HEK293 (cell line): Measurements from ENCODE around the gene SLC25A26.

Experiments used
- CTCF ChIA-PET: fragments of 350-600 bp; formaldehyde crosslinking; extraction: SDS; loops from one replicate; lab custom pipeline; 2021; ENCODE audit warnings: antibody characterized with exemption; lab: Yijun Ruan, JAX
- POLR2A ChIA-PET: fragments of 300-600 bp; formaldehyde crosslinking; extraction: SDS; loops from one replicate; lab custom pipeline; 2020; ENCODE audit warnings: antibody characterized with exemption, inconsistent platforms; lab: Yijun Ruan, JAX
- H3K27ac ChIP-seq: fragments of 200-500 bp; sonication (Bioruptor generic); 2 replicates; pipeline ENCODE4 v1.5.1; 2014; ENCODE audit warnings: low read depth, low read length, control low read depth, inconsistent platforms; ENCODE audit errors: extremely low read depth
- H3K36me3 ChIP-seq, 2 experiments: fragments of 200-500 bp in 1 of 2; sonication (Bioruptor generic) in 1 of 2; 1 replicate in 1 of 2; 2 replicates in 1 of 2; pipeline ENCODE4 v1.5.1; 2014 to 2017; ENCODE audit warnings: inconsistent platforms in 2 of 2, low read length in 2 of 2; ENCODE audit not compliant: control insufficient read depth in 2 of 2, insufficient read depth in 1 of 2
- H3K4me1 ChIP-seq: fragments of 200-500 bp; sonication (Bioruptor generic); 2 replicates; pipeline ENCODE4 v1.5.1; 2014; ENCODE audit warnings: mild to moderate bottlenecking, low read length, inconsistent platforms; ENCODE audit not compliant: control insufficient read depth, insufficient read depth
- H3K4me3 ChIP-seq: 2 replicates; pipeline ENCODE4 v1.5.1; 2011; ENCODE audit warnings: low read depth, mild to moderate bottlenecking, control low read depth, low read length, moderate library complexity
- H3K9me3 ChIP-seq: fragments of 200-500 bp; sonication (Bioruptor generic); 2 replicates; pipeline ENCODE4 v1.5.1; 2014; ENCODE audit warnings: low read depth, low read length, inconsistent platforms; ENCODE audit not compliant: control insufficient read depth, insufficient read depth
- HOXD13 ChIP-seq: sonication (generic); formaldehyde crosslinking; IDR thresholded peaks from 2 replicates; pipeline ENCODE4 v1.8.0; 2022; ENCODE audit warnings: missing genetic modification reagents, borderline replicate concordance
- KLF1 ChIP-seq: fragments of 450-650 bp; formaldehyde crosslinking; IDR thresholded peaks from 2 replicates; pipeline ENCODE4 v1.5.1; 2016; ENCODE audit warnings: missing biosample characterization, missing genetic modification characterization
- MEIS1 ChIP-seq: sonication (generic); formaldehyde crosslinking; IDR thresholded peaks from 2 replicates; pipeline ENCODE4 v1.8.1; 2022; ENCODE audit warnings: missing genetic modification reagents, mild to moderate bottlenecking, borderline replicate concordance
- SCRT1 ChIP-seq: fragments of 450-650 bp; formaldehyde crosslinking; IDR thresholded peaks from 2 replicates; pipeline ENCODE4 v1.5.1; 2016; ENCODE audit warnings: missing biosample characterization, missing genetic modification characterization, borderline replicate concordance
- ZFHX2 ChIP-seq: fragments of 450-650 bp; formaldehyde crosslinking; conservative IDR thresholded peaks from 2 replicates; pipeline ENCODE4 v1.5.1; 2016; ENCODE audit warnings: missing biosample characterization, missing genetic modification characterization
- ZNF121 ChIP-seq: fragments of 450-650 bp; formaldehyde crosslinking; IDR thresholded peaks from 2 replicates; pipeline ENCODE4 v1.5.1; 2016; ENCODE audit warnings: missing biosample characterization, missing genetic modification characterization
- ZNF184 ChIP-seq: fragments of 450-650 bp; IDR thresholded peaks from 2 replicates; pipeline ENCODE4 v1.5.1; 2018; ENCODE audit warnings: missing biosample characterization, mild to moderate bottlenecking, missing genetic modification characterization
- ZNF26 ChIP-seq: fragments of 450-650 bp; formaldehyde crosslinking; IDR thresholded peaks from 2 replicates; pipeline ENCODE4 v1.5.1; 2016; ENCODE audit warnings: missing biosample characterization, missing genetic modification characterization
- ZNF266 ChIP-seq: fragments of 450-650 bp; formaldehyde crosslinking; IDR thresholded peaks from 2 replicates; pipeline ENCODE4 v1.5.1; 2016; ENCODE audit warnings: missing biosample characterization, missing genetic modification characterization, low read depth
- ZNF324 ChIP-seq: fragments of 450-650 bp; formaldehyde crosslinking; IDR thresholded peaks from 2 replicates; pipeline ENCODE4 v1.5.1; 2016; ENCODE audit warnings: missing biosample characterization, missing genetic modification characterization
- ZNF350 ChIP-seq: fragments of 450-650 bp; formaldehyde crosslinking; IDR thresholded peaks from 2 replicates; pipeline ENCODE4 v1.5.0; 2017; ENCODE audit warnings: missing biosample characterization, mild to moderate bottlenecking, missing genetic modification characterization
- ZNF37A ChIP-seq: fragments of 450-650 bp; IDR thresholded peaks from 2 replicates; pipeline ENCODE4 v1.5.1; 2018; ENCODE audit warnings: missing biosample characterization, missing genetic modification characterization
- ZNF423 ChIP-seq: fragments of 450-650 bp; formaldehyde crosslinking; IDR thresholded peaks from 2 replicates; pipeline ENCODE4 v1.5.1; 2016; ENCODE audit warnings: missing biosample characterization, missing genetic modification characterization
- ZNF433 ChIP-seq: fragments of 450-650 bp; formaldehyde crosslinking; IDR thresholded peaks from 2 replicates; pipeline ENCODE4 v1.5.1; 2016; ENCODE audit warnings: missing biosample characterization, missing genetic modification characterization, low read depth
- ZNF473 ChIP-seq: fragments of 450-650 bp; formaldehyde crosslinking; IDR thresholded peaks from 2 replicates; pipeline ENCODE4 v1.5.1; 2017; ENCODE audit warnings: missing biosample characterization, missing genetic modification characterization
- ZNF510 ChIP-seq: fragments of 450-650 bp; formaldehyde crosslinking; IDR thresholded peaks from 2 replicates; pipeline ENCODE4 v1.5.1; 2018; ENCODE audit warnings: mild to moderate bottlenecking, missing genetic modification characterization, missing biosample characterization; ENCODE audit not compliant: insufficient replicate concordance
- ZNF518A ChIP-seq: fragments of 450-650 bp; formaldehyde crosslinking; conservative IDR thresholded peaks from 2 replicates; pipeline ENCODE4 v1.5.1; 2016; ENCODE audit warnings: low read depth, missing biosample characterization, missing genetic modification characterization
- ZNF521 ChIP-seq: fragments of 450-650 bp; formaldehyde crosslinking; IDR thresholded peaks from 2 replicates; pipeline ENCODE4 v1.5.1; 2017; ENCODE audit warnings: missing biosample characterization, mild to moderate bottlenecking, missing genetic modification characterization
- ZNF548 ChIP-seq: fragments of 450-650 bp; formaldehyde crosslinking; IDR thresholded peaks from 2 replicates; pipeline ENCODE4 v1.5.1; 2016; ENCODE audit warnings: missing biosample characterization, missing genetic modification characterization
- ZNF654 ChIP-seq: fragments of 450-650 bp; formaldehyde crosslinking; IDR thresholded peaks from 2 replicates; pipeline ENCODE4 v1.5.1; 2016; ENCODE audit warnings: low read depth, missing biosample characterization, missing genetic modification characterization
- ZNF701 ChIP-seq: fragments of 450-650 bp; formaldehyde crosslinking; IDR thresholded peaks from 2 replicates; pipeline ENCODE4 v1.5.1; 2016; ENCODE audit warnings: missing biosample characterization, missing genetic modification characterization
- ZNF830 ChIP-seq: fragments of 450-650 bp; IDR thresholded peaks from 2 replicates; pipeline ENCODE4 v1.5.0; 2018; ENCODE audit warnings: missing biosample characterization, missing genetic modification characterization, low read depth, mild to moderate bottlenecking, moderate library complexity
- TF ChIP-seq, protein P1 (sequence below): fragments of 450-650 bp; formaldehyde crosslinking; IDR thresholded peaks from 2 replicates; pipeline ENCODE4 v1.5.1; 2016; ENCODE audit warnings: missing biosample characterization, missing genetic modification characterization
- TF ChIP-seq, protein P2 (sequence below): fragments of 450-650 bp; formaldehyde crosslinking; IDR thresholded peaks from 2 replicates; pipeline ENCODE4 v1.5.1; 2017; ENCODE audit warnings: missing biosample characterization, missing genetic modification characterization
- TF ChIP-seq, protein P3 (sequence below): fragments of 450-650 bp; formaldehyde crosslinking; IDR thresholded peaks from 2 replicates; pipeline ENCODE4 v1.5.1; 2017; ENCODE audit warnings: missing biosample characterization, missing genetic modification characterization

SLC25A26 gene

DNA sequence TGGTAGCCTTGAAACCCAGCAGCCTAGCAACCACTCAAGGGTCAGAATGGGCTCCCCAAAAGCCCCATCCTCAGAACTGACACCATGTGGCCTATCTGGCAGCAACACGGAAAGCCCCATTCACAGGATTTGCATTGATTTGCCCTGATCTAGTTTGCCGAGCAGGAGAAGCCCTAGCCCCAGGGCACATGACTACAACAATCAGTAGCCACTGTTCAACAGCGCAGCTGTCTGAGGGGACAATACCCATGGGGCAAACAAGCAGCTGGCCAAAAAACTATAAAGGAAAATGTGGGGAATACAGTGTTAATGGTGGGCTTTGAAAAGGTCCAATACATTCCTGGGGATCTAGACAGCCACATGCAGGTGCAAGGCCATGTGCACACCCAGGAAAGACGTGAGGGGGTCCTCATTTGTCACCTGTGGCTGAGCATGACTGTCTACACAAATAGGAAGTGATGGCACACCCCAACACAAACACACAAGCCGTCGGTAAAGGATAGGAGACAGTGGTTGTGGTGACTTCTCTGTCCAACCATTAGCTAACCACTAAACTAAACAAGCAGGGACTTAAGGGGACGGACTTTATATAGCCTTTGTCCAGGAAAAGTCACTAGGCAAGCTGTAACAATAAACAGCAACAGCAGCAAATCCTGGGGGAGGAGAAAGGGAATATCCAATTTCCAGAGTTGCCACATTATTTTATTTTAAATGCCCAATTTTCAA is 166.3 kb downstream of the SLC25A26 start:
- CTCF ChIA-PET = interaction anchor here (0.7 kb wide), 1 partner anchor 10 kb away, joined by 4 read pairs; no protein-coding TSS in a partner anchor
- Histone ChIP-seq H3K36me3 (peaks cover 3 to 69% of the 10 kb centered on the region in 2 experiments; a peak in 2 of 3 replicates), H3K27ac (no peak overlapping the region), H3K9me3 (no peaks in the 10 kb centered on the region), H3K4me1 (no peaks in the 10 kb centered on the region), H3K4me3 (no peak overlapping the region)
- TF ChIP-seq SCRT1 (tag by site-specific recombination) (no peak), ZNF548 (tag by site-specific recombination) (no peak), ZNF701 (tag by site-specific recombination) (no peak), ZNF350 (tag by site-specific recombination) (no peak), ZFHX2 (no peak), ZNF324 (tag by site-specific recombination) (no peak), KLF1 (tag by site-specific recombination) (no peak), ZNF518A (no peak), ZNF266 (tag by site-specific recombination) (no peak), ZNF654 (tag by site-specific recombination) (no peak), ZNF121 (tag by site-specific recombination) (no peak)
- TF ChIP-seq, protein P1, sequence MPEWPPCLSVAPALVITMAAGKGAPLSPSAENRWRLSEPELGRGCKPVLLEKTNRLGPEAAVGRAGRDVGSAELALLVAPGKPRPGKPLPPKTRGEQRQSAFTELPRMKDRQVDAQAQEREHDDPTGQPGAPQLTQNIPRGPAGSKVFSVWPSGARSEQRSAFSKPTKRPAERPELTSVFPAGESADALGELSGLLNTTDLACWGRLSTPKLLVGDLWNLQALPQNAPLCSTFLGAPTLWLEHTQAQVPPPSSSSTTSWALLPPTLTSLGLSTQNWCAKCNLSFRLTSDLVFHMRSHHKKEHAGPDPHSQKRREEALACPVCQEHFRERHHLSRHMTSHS (tag by site-specific recombination) = no peak
- POLR2A ChIA-PET = no interaction called here

DNA sequence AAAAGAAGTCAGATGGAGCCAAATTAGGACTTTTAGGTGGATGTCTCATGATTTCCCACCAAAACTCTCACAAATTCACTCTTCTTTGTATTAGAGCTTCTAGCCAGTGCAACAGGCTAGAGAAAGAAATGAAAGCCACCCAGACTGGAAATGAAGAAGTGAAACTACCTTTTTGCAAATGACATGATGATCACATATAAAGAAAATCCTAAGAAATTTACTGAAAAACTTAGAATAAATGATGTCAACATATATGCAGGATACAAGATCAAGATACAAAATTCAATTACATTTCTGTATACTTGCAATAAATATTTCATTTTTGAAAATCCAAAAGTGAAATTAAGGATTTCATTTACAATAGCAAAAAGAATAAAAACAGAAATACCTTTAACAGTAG is 169.2 kb downstream of the SLC25A26 start:
- no peak for TF ChIP-seq ZNF423
- TF ChIP-seq ZNF26 (tag by site-specific recombination) = no peak
- TF ChIP-seq ZFHX2 = no peak
- TF ChIP-seq, protein P2, sequence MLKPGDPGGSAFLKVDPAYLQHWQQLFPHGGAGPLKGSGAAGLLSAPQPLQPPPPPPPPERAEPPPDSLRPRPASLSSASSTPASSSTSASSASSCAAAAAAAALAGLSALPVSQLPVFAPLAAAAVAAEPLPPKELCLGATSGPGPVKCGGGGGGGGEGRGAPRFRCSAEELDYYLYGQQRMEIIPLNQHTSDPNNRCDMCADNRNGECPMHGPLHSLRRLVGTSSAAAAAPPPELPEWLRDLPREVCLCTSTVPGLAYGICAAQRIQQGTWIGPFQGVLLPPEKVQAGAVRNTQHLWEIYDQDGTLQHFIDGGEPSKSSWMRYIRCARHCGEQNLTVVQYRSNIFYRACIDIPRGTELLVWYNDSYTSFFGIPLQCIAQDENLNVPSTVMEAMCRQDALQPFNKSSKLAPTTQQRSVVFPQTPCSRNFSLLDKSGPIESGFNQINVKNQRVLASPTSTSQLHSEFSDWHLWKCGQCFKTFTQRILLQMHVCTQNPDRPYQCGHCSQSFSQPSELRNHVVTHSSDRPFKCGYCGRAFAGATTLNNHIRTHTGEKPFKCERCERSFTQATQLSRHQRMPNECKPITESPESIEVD = no peak
- TF ChIP-seq, protein P3, sequence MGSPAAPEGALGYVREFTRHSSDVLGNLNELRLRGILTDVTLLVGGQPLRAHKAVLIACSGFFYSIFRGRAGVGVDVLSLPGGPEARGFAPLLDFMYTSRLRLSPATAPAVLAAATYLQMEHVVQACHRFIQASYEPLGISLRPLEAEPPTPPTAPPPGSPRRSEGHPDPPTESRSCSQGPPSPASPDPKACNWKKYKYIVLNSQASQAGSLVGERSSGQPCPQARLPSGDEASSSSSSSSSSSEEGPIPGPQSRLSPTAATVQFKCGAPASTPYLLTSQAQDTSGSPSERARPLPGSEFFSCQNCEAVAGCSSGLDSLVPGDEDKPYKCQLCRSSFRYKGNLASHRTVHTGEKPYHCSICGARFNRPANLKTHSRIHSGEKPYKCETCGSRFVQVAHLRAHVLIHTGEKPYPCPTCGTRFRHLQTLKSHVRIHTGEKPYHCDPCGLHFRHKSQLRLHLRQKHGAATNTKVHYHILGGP (tag by site-specific recombination) = no peak
- no peak for TF ChIP-seq ZNF521 (tag by site-specific recombination)
- no peak for TF ChIP-seq MEIS1 (CRISPR knock-in tag)
- TF ChIP-seq ZNF510 (tag by site-specific recombination) = no peak
- no peak for TF ChIP-seq ZNF184 (tag by site-specific recombination)
- TF ChIP-seq ZNF830 = no peak
- no peak for TF ChIP-seq ZNF473 (tag by site-specific recombination)
- TF ChIP-seq HOXD13 = no peak
- TF ChIP-seq ZNF37A = no peak
- no peak for TF ChIP-seq ZNF433 (tag by site-specific recombination)
- TF ChIP-seq, all 188 proteins: peak for 0
- Histone ChIP-seq H3K36me3 (peaks cover 3 to 68% of the 10 kb centered on the region in 2 experiments; a peak in 2 of 3 replicates), H3K27ac (no peak overlapping the region), H3K4me3 (no peak overlapping the region), H3K4me1 (no peaks in the 10 kb centered on the region), H3K9me3 (no peaks in the 10 kb centered on the region)
- ChIA-PET CTCF (interaction anchor here (1.2 kb wide), 1 partner anchor 17 kb away, joined by 3 read pairs; no protein-coding TSS in a partner anchor), POLR2A (no interaction called here)
